Memory B cell (primary cell): ENCODE data around the gene TMPRSS9.

ENCODE experiments used
- ATAC-seq: fragments of 150-1000 bp; cut with Tn5 transposase; 2 replicates; pipeline ENCODE4 v1.10.0; 2021; ENCODE audit warnings: low read depth, mild to moderate bottlenecking, moderate library complexity
- DNase-seq, 2 donors: peaks; one replicate each; pipeline ENCODE4 v3.0.0; 2022; ENCODE audit warnings: low spot score in 2 of 2
- H3K27ac Mint-ChIP-seq: one replicate; pipeline ENCODE4 v1.8.0; 2022; ENCODE audit warnings: mild to moderate bottlenecking, moderate library complexity, mixed read lengths
- H3K27me3 Mint-ChIP-seq: one replicate; pipeline ENCODE4 v1.8.0; 2022; ENCODE audit warnings: mixed read lengths
- H3K36me3 Mint-ChIP-seq: one replicate; pipeline ENCODE4 v1.8.0; 2022; ENCODE audit warnings: mild to moderate bottlenecking, mixed read lengths
- H3K4me1 Mint-ChIP-seq: one replicate; pipeline ENCODE4 v1.8.0; 2022; ENCODE audit warnings: mixed read lengths
- H3K4me3 Mint-ChIP-seq: one replicate; pipeline ENCODE4 v1.8.0; 2022; ENCODE audit warnings: mild to moderate bottlenecking, moderate library complexity, mixed read lengths
- H3K9me3 Mint-ChIP-seq: one replicate; pipeline ENCODE4 v1.8.0; 2022; ENCODE audit warnings: mixed read lengths

TMPRSS9 gene

DNA sequence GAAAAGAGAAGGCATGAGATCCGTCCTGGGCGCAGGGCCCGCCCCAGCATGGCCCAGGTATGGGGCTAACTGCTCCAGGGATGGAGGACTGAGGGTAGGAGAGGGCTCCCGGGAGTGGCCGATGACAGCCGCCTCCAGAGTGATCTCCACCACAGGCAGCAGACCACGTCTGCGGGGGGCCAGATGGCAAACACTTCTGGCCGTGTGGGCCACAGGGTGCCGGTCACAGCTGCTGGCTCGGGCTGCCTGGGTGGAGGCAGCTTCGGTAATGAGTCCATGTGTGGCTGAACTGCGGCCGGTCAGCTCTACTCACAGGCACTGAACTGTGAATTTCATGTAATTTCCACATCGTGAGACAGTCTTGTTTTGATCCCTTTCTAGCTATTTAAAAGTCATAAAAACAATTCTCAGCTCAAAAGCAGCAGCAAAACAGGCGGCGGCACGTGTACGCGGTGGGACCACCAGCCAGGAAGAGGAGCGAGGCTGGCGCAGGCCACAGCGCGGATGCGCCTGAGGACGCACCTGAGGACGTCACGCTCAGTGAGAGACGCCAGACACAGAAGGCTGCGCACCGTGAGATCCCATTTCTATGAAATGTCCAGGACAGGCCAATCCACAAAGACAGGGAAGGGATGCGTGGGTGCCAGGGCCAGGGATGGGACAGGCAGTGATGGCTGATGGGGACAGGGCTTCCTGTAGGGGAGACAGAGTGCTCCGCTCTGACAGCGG is 35.7 kb upstream of the TMPRSS9 start:
- Mint-ChIP-seq H3K9me3 (no peaks in the 10 kb centered on the region), H3K36me3 (peaks cover 12% of the 10 kb centered on the region)

GRCh38 chr19:2325281-2326046 is 34.6 kb upstream of the TMPRSS9 start:
- Mint-ChIP-seq H3K4me3 (peak overlapping the region; percentile 56), H3K27me3 (no peaks in the 10 kb centered on the region), H3K27ac (peak overlapping the region; percentile 85), H3K9me3 (no peaks in the 10 kb centered on the region), H3K36me3 (peaks cover 12% of the 10 kb centered on the region), H3K4me1 (peaks cover 51% of the 10 kb centered on the region)
- ATAC-seq (peak; percentile 20), DNase-seq (no peak)

More for the DNA sequence above, 35.7 kb upstream of the TMPRSS9 start:
- Mint-ChIP-seq H3K27me3 (no peaks in the 10 kb centered on the region), H3K4me1 (peaks cover 44% of the 10 kb centered on the region), H3K27ac (peak overlapping the region; percentile 85), H3K4me3 (peak overlapping the region; percentile 69)
- ATAC-seq (peak; percentile 23), DNase-seq (no peak)

DNA sequence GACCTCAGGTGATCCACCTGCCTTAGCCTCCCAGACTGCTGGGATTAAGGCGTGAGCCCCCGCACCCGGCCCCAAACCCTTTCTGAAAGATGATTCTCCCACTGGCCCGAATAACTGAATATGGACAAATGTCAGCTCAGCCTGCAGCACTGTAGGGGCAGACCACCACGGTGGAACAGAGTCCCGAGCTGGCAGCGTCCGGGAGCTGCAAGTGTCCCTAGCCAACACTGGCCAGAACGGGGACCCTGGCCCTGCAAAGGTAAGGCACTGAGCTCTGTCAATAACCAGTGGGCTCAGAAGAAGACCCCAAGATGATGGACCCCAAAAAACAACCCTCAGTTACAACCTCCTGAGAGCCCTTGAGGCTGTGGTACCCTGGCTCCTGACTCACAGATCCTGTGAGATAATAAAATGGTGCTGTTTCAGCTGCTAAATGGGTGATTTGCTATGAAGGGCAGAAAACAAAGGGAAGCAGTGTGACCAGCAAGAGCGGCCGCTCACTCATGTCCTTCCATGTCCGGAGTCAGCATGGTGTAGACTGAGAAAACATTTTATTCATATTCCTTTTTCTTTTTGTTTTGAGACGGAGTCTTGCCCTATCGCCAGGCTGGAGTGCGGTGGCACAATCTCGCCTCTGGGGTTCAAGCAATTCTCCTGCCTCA is 33.2 kb upstream of the TMPRSS9 start:
- no peaks in the 10 kb centered on the region for H3K27me3 Mint-ChIP-seq
- peaks cover 55% of the 10 kb centered on the region for H3K4me1 Mint-ChIP-seq
- no peak for DNase-seq
- peaks cover 12% of the 10 kb centered on the region for H3K36me3 Mint-ChIP-seq
- H3K4me3 Mint-ChIP-seq = peak overlapping the region; percentile 94
- ATAC-seq = no peak
- H3K9me3 Mint-ChIP-seq = no peaks in the 10 kb centered on the region
- H3K27ac Mint-ChIP-seq = peak overlapping the region; percentile 95

DNA sequence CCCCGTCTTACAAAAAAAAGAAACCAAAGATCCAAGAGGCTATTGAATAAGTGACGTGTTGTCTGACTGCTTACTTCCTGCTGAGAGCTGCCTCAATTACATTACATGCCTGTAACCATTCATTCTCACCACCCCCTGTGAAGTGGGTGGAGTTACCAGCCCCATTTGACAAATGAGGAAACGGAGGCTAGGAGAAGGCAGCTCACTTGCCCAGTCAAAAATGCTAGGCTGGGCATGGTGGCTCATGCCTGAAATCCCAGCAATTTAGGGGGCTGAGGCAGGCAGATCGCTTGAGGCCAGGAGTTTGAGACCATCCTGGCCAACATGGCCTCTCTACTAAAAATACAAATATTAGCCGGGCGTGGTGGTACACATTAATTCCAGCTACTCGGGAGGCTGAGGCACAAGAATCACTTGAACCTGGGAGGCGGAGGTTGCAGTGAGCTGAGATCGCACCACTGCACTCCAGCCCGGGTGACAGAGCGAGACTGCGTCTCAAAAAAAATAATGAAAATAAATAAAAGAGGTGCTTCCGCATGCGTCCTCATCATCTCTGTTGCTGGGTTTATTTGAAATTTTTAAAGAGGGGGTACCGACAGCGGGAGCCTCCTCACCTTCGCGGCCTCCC is 32.2 kb upstream of the TMPRSS9 start:
- peaks cover 11% of the 10 kb centered on the region for H3K36me3 Mint-ChIP-seq
- H3K27me3 Mint-ChIP-seq = no peaks in the 10 kb centered on the region
- ATAC-seq = peak; percentile 37
- no peak for DNase-seq
- H3K27ac Mint-ChIP-seq = peak overlapping the region; percentile 95
- H3K4me1 Mint-ChIP-seq = peaks cover 64% of the 10 kb centered on the region
- peak overlapping the region; percentile 94 for H3K4me3 Mint-ChIP-seq
- H3K9me3 Mint-ChIP-seq = no peaks in the 10 kb centered on the region

GRCh38 chr19:2328401-2329148 is 31.5 kb upstream of the TMPRSS9 start, which contains the start of the genes LSM7 and SPPL2B:
Gene LSM7, minus strand, starts transcription at chr19:2328586. Its CDS starts 20 bp downstream, at chr19:2328566.
Gene SPPL2B, plus strand, starts transcription at chr19:2328684. Its CDS starts 26 bp downstream, at chr19:2328710.
- no peaks in the 10 kb centered on the region for H3K27me3 Mint-ChIP-seq
- H3K4me1 Mint-ChIP-seq = peaks cover 68% of the 10 kb centered on the region
- peaks cover 9% of the 10 kb centered on the region for H3K36me3 Mint-ChIP-seq
- ATAC-seq (peak; percentile 53), DNase-seq (peak; percentile 91 to 93)
- H3K9me3 Mint-ChIP-seq = no peaks in the 10 kb centered on the region
- H3K27ac Mint-ChIP-seq = peak within 1 kb of the TSS; percentile 95
- H3K4me3 Mint-ChIP-seq = peak within 1 kb of the TSS; percentile 94

GRCh38 chr19:2329149-2329478 is 31.0 kb upstream of the TMPRSS9 start:
- ATAC-seq (no peak), DNase-seq (no peak)
- Mint-ChIP-seq H3K27ac (peak overlapping the region; percentile 95), H3K4me1 (peaks cover 67% of the 10 kb centered on the region), H3K27me3 (no peaks in the 10 kb centered on the region), H3K9me3 (no peaks in the 10 kb centered on the region), H3K36me3 (peaks cover 7% of the 10 kb centered on the region), H3K4me3 (peak overlapping the region; percentile 85)

DNA sequence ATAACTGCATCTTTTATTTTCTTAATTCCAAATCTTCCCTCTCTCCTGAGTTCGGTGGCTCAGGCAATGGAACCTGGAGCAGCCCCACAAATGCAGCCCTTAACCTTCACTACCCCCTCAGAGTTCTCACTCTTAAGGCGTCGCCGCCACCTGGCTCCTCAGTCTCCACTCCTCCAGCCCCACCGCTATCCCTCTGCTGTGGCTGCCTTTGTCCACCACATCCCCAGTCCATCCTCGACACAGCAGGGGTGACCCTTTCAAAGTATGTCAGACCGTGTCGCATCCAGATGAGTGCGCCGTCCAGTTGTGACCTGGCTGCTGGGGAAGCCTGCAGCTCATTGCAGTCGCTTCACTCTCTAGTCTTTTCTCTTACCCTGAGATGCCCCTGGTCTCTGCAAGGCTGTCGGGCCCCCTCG is 30.6 kb upstream of the TMPRSS9 start:
- peak overlapping the region; percentile 95 for H3K27ac Mint-ChIP-seq
- no peaks in the 10 kb centered on the region for H3K9me3 Mint-ChIP-seq
- DNase-seq (no peak), ATAC-seq (no peak)
- H3K4me3 Mint-ChIP-seq = peak overlapping the region; percentile 85
- no peaks in the 10 kb centered on the region for H3K27me3 Mint-ChIP-seq
- peaks cover 65% of the 10 kb centered on the region for H3K4me1 Mint-ChIP-seq
- H3K36me3 Mint-ChIP-seq = peaks cover 7% of the 10 kb centered on the region

DNA sequence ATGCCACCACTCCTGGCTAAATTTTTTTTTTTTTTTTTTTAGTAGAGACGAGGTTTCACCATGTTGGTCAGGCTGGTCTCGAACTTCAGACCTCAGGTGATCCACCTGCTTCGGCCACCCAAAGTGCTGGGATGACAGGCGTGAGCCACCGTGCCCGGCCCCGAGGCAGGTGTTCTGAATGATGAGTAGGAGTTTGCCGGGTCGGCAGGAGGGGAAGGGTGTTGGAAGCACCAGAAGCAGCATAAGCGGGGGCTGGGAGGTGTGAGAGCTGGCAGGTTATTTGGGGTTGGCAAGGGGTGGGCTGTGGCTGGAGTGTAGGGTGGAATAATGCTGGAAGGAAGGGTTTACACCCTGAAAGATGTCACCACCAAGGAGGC is 29.8 kb upstream of the TMPRSS9 start:
- Mint-ChIP-seq H3K36me3 (peaks cover 10% of the 10 kb centered on the region), H3K27ac (peak overlapping the region; percentile 95), H3K4me3 (peak overlapping the region; percentile 24), H3K9me3 (no peaks in the 10 kb centered on the region), H3K27me3 (no peaks in the 10 kb centered on the region), H3K4me1 (peaks cover 60% of the 10 kb centered on the region)
- DNase-seq (no peak), ATAC-seq (no peak)

- H3K4me1 Mint-ChIP-seq = peaks cover 60% of the 10 kb centered on the region
- peak overlapping the region; percentile 95 for H3K27ac Mint-ChIP-seq
- H3K4me3 Mint-ChIP-seq = peak overlapping the region; percentile 25
- peaks cover 12% of the 10 kb centered on the region for H3K36me3 Mint-ChIP-seq
- H3K9me3 Mint-ChIP-seq = peaks cover 2% of the 10 kb centered on the region
- ATAC-seq (no peak), DNase-seq (no peak)
- no peaks in the 10 kb centered on the region for H3K27me3 Mint-ChIP-seq
Measured at GRCh38 chr19:2330632-2331284, 29.3 kb upstream of the TMPRSS9 start.

DNA sequence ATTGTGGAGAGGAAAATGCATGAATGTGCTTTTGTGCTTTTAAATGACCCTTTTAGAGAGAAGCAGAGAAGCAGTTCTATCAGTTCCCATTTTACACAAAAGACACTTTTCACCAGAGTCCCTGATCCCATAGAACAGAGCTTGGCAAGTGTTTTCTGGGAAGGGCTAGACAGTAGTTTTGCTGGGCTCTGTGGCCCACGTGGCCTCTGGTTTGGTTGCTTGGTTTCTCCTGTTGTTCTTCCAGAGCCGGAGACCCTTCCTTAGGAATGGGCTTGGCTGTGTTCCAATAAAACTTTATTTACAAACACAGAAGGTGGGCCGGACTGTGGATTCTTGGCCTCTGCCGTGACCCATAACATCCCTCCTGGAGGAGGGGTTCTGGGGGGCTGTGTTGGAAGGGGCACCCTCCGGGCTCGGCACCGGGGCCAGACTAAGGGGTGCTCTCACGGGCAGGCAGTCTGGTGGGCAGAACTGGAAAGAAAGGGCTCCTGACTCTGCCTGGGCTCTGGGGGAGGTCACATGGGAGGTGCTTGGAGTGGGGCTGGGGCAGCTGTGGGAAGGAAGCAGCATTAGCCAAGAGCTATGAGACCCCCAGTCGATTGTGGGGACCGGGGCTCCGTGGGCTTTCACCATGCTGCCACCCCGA is 28.3 kb upstream of the TMPRSS9 start:
- ATAC-seq = no peak
- peak overlapping the region; percentile 84 for H3K4me3 Mint-ChIP-seq

DNA sequence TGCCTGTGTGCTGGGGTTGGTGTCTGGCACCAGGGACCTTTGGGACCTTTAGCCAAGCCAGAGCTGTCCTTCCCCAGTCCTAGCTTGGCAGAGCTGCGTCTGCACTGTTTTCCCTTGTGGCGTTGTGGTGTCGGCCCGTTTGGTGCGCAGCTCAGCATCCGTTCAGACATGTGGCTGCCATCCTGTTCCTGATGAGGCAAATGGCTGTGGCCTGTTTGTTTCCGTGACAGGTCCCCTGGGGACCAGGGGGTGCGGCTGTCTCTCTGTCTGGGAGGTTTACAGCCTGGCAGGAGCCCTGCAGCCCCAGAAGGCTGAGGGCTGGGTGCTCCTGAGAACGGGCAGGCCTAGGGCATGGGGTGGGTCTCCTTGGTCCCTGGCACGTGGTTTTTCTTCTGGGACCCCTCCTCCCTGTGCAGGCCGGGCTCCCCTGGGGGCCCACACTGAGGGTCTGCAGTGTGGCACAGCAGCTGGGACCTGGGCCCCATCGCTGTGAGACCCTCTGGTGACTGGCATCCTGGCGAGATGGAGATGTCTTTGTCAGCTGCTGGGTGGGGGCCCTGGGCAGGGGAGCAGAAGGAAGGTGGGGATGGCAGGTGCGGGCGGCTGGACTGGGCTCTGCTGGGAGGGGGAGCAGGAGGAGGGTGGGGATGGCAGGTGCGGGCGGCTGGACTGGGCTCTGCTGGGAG is 27.6 kb upstream of the TMPRSS9 start:
- Mint-ChIP-seq H3K36me3 (peaks cover 19% of the 10 kb centered on the region), H3K9me3 (peaks cover 2% of the 10 kb centered on the region), H3K27me3 (no peaks in the 10 kb centered on the region), H3K27ac (peak overlapping the region; percentile 95), H3K4me3 (peak overlapping the region; percentile 84), H3K4me1 (peaks cover 60% of the 10 kb centered on the region)
- DNase-seq (peak; percentile 79 to 88), ATAC-seq (peak; percentile 85)

More for the DNA sequence above, 28.3 kb upstream of the TMPRSS9 start:
- DNase-seq = no peak
- peaks cover 17% of the 10 kb centered on the region for H3K36me3 Mint-ChIP-seq
- H3K27ac Mint-ChIP-seq = peak overlapping the region; percentile 95
- peaks cover 2% of the 10 kb centered on the region for H3K9me3 Mint-ChIP-seq
- H3K4me1 Mint-ChIP-seq = peaks cover 63% of the 10 kb centered on the region
- H3K27me3 Mint-ChIP-seq = no peaks in the 10 kb centered on the region
